GM23248 (cell line): ENCODE data around the gene ADAMTS14. TPM values are rescaled to one million over a fixed set of nuclear protein-coding genes. Genes with fewer than 3 reads are reported as not detected.

Source experiments
- DNase-seq: peaks from one replicate; pipeline ENCODE4 v3.0.0-alpha.2; 2015
- H2AFZ ChIP-seq: fragments of 200-600 bp; sonication (generic); 2 replicates; pipeline ENCODE4 v1.6.1; 2016; ENCODE audit warnings: antibody characterized with exemption
- H3F3A ChIP-seq: fragments of 200-600 bp; sonication (generic); 2 replicates; pipeline ENCODE4 v1.6.1; 2016; ENCODE audit warnings: mild to moderate bottlenecking, antibody characterized with exemption, mixed run types; ENCODE audit not compliant: insufficient read depth
- H3K27ac ChIP-seq: fragments of 200-600 bp; sonication (generic); 2 replicates; pipeline ENCODE4 v1.5.1; 2016; ENCODE audit warnings: mild to moderate bottlenecking
- H3K27me3 ChIP-seq: fragments of 200-600 bp; sonication (generic); replicated peaks from 2 replicates; pipeline ENCODE4 v1.6.1; 2016; ENCODE audit warnings: mild to moderate bottlenecking; ENCODE audit not compliant: insufficient read depth
- H3K36me3 ChIP-seq: fragments of 200-600 bp; sonication (generic); 2 replicates; pipeline ENCODE4 v1.6.1; 2016; ENCODE audit warnings: low read depth, mild to moderate bottlenecking
- H3K4me1 ChIP-seq: fragments of 200-600 bp; sonication (generic); 2 replicates; pipeline ENCODE4 v1.6.1; 2016; ENCODE audit warnings: mild to moderate bottlenecking; ENCODE audit not compliant: insufficient read depth
- H3K4me2 ChIP-seq: fragments of 200-600 bp; sonication (generic); one replicate; pipeline ENCODE4 v1.6.1; 2016; ENCODE audit warnings: mild to moderate bottlenecking; ENCODE audit not compliant: unreplicated experiment
- H3K4me3 ChIP-seq: fragments of 200-600 bp; sonication (generic); 2 replicates; pipeline ENCODE4 v1.5.1; 2016; ENCODE audit warnings: mild to moderate bottlenecking
- H3K79me2 ChIP-seq: fragments of 200-600 bp; sonication (generic); 2 replicates; pipeline ENCODE4 v1.6.1; 2016; ENCODE audit warnings: mild to moderate bottlenecking; ENCODE audit not compliant: insufficient read depth
- H3K9ac ChIP-seq: fragments of 200-600 bp; sonication (generic); 2 replicates; pipeline ENCODE4 v1.6.1; 2016; ENCODE audit warnings: mild to moderate bottlenecking
- H3K9me2 ChIP-seq: fragments of 200-600 bp; sonication (generic); 2 replicates; pipeline ENCODE4 v1.6.1; 2016; ENCODE audit warnings: mixed run types, mild to moderate bottlenecking, moderate library complexity; ENCODE audit not compliant: insufficient read depth
- H3K9me3 ChIP-seq: fragments of 200-600 bp; sonication (generic); one replicate; pipeline ENCODE4 v1.6.1; 2017; ENCODE audit warnings: low read depth
- H4K20me1 ChIP-seq: fragments of 200-600 bp; sonication (generic); 2 replicates; pipeline ENCODE4 v1.6.0; 2016; ENCODE audit not compliant: insufficient read depth
- EZH2 ChIP-seq: fragments of 200-600 bp; sonication (generic); IDR thresholded peaks from 2 replicates; pipeline ENCODE4 v1.6.1; 2018; ENCODE audit warnings: antibody characterized with exemption, mild to moderate bottlenecking; ENCODE audit not compliant: insufficient read depth, poor library complexity, severe bottlenecking
- EZH2phosphoT487 ChIP-seq: fragments of 200-600 bp; sonication (generic); IDR thresholded peaks from 2 replicates; pipeline ENCODE4 v1.6.1; 2018; ENCODE audit warnings: antibody characterized with exemption, moderate library complexity, mild to moderate bottlenecking, low read depth; ENCODE audit not compliant: insufficient read depth
- WGBS, 2 experiments: methylation state at CpG; one replicate each; pipeline ENCODE4 v1.1.6; 2015 to 2017; ENCODE audit warnings: low lambda C conversion rate in 2 of 2, low coverage in 1 of 2; ENCODE audit errors: missing lambda C conversion rate in 2 of 2; 5-methylcytosine and 5-hydroxymethylcytosine counted together
- in situ Hi-C: fragments of 300-500 bp; cut with MboI; formaldehyde crosslinking; loops from 2 replicates; pipeline ENCODE4 v1.15.0; 2020
- polyA plus RNA-seq: library from polyadenylated mRNA; unstranded; fragments of >200 nt; fragmentation: Nextera tagmentation; extraction: Ambion mirVana; gene quantifications from 2 replicates; pipeline ENCODE4 v1.2.1, GENCODE V29; 2016
- total RNA-seq: library from RNA; depleted of rRNA; stranded (reverse); fragments of >200 nt; shearing (Covaris generic); gene quantifications from 2 replicates; pipeline ENCODE4 v1.2.3, GENCODE V29; 2014

ADAMTS14 gene
- total and polyA plus RNA-seq, 2 experiments from 2014 or later = 0.91 to 0.97 TPM

- H3F3A ChIP-seq = peaks cover 24% of the 10 kb centered on the region
- peaks cover 27% of the 10 kb centered on the region for H3K4me1 ChIP-seq
- WGBS, 2 experiments = 93 to 95% methylated on average over 4 of the region's 4 CpGs
- H3K27ac ChIP-seq = no peak overlapping the region
- no peak overlapping the region for H3K4me3 ChIP-seq
- no peak overlapping the region for H2AFZ ChIP-seq
- no peak for TF ChIP-seq EZH2
- TF ChIP-seq EZH2phosphoT487 = no peak
- no peaks in the 10 kb centered on the region for H3K9me2 ChIP-seq
- H3K4me2 ChIP-seq = no peak overlapping the region
- DNase-seq = no peak
- H3K9me3 ChIP-seq = no peaks in the 10 kb centered on the region
- no peaks in the 10 kb centered on the region for H4K20me1 ChIP-seq
- no peak overlapping the region for H3K9ac ChIP-seq
- H3K79me2 ChIP-seq = no peaks in the 10 kb centered on the region
- in situ Hi-C loops = no loop called here
- H3K36me3 ChIP-seq = no peaks in the 10 kb centered on the region
- H3K27me3 ChIP-seq = no peaks in the 10 kb centered on the region
These were observed 25.9 kb downstream of the ADAMTS14 start for GRCh38 chr10:70698211-70698610.

GRCh38 chr10:70699063-70699658 lies 26.9 kb downstream of the ADAMTS14 start:
- Histone ChIP-seq H3K36me3 (no peaks in the 10 kb centered on the region), H3K27me3 (no peaks in the 10 kb centered on the region), H3K4me3 (no peak overlapping the region), H3K27ac (no peak overlapping the region), H3F3A (peaks cover 17% of the 10 kb centered on the region), H3K9me3 (no peaks in the 10 kb centered on the region), H3K4me2 (no peak overlapping the region), H3K4me1 (peaks cover 19% of the 10 kb centered on the region), H2AFZ (no peak overlapping the region), H3K9ac (no peak overlapping the region), H3K9me2 (no peaks in the 10 kb centered on the region), H3K79me2 (no peaks in the 10 kb centered on the region), H4K20me1 (no peaks in the 10 kb centered on the region)
- in situ Hi-C loops = no loop called here
- TF ChIP-seq EZH2 (no peak), EZH2phosphoT487 (no peak)
- DNase-seq = no peak
- WGBS, 2 experiments = 96 to 97% methylated on average over 3 of the region's 3 CpGs

GRCh38 chr10:70699659-70700174 lies 27.4 kb downstream of the ADAMTS14 start:
- H3F3A ChIP-seq = peaks cover 12% of the 10 kb centered on the region
- H3K27ac ChIP-seq = no peak overlapping the region
- no peaks in the 10 kb centered on the region for H3K9me2 ChIP-seq
- H3K4me1 ChIP-seq = peaks cover 14% of the 10 kb centered on the region
- no peak overlapping the region for H2AFZ ChIP-seq
- H3K27me3 ChIP-seq = no peaks in the 10 kb centered on the region
- no peak overlapping the region for H3K9ac ChIP-seq
- 91 to 93% methylated on average over 10 of the region's 10 CpGs for WGBS, 2 experiments
- no peak overlapping the region for H3K4me3 ChIP-seq
- no peaks in the 10 kb centered on the region for H3K36me3 ChIP-seq
- no peaks in the 10 kb centered on the region for H3K79me2 ChIP-seq
- H4K20me1 ChIP-seq = no peaks in the 10 kb centered on the region
- TF ChIP-seq EZH2 = no peak
- TF ChIP-seq EZH2phosphoT487 = no peak
- H3K4me2 ChIP-seq = no peak overlapping the region
- H3K9me3 ChIP-seq = no peaks in the 10 kb centered on the region
- no peak for DNase-seq
- in situ Hi-C loops = no loop called here

GRCh38 chr10:70702190-70702763 lies 30.0 kb downstream of the ADAMTS14 start:
- in situ Hi-C loops = no loop called here

More at GRCh38 chr10:70702190-70702763, 30.0 kb downstream of the ADAMTS14 start:
- no peak for DNase-seq
- no peaks in the 10 kb centered on the region for H3K36me3 ChIP-seq
- TF ChIP-seq EZH2phosphoT487 = no peak
- TF ChIP-seq EZH2 = no peak
- H3K4me3 ChIP-seq = no peak overlapping the region
- no peaks in the 10 kb centered on the region for H3K9me2 ChIP-seq
- 85 to 86% methylated on average over 15 of the region's 15 CpGs for WGBS, 2 experiments
- no peaks in the 10 kb centered on the region for H3K27me3 ChIP-seq
- no peaks in the 10 kb centered on the region for H3K79me2 ChIP-seq
- H2AFZ ChIP-seq = no peak overlapping the region
- H3F3A ChIP-seq = no peaks in the 10 kb centered on the region
- no peaks in the 10 kb centered on the region for H4K20me1 ChIP-seq
- H3K4me2 ChIP-seq = no peak overlapping the region
- no peaks in the 10 kb centered on the region for H3K4me1 ChIP-seq
- H3K9ac ChIP-seq = no peak overlapping the region
- no peak overlapping the region for H3K27ac ChIP-seq
- H3K9me3 ChIP-seq = no peaks in the 10 kb centered on the region
